GM21423 (cell line): Measurements from ENCODE around the gene KLHL22.
"Not testable (repeated sequence)": the region's sequence is repeated elsewhere in the genome, so short reads cannot be mapped to it uniquely, and the experiment has no call there.

Source experiments
- ATAC-seq: cut with Tn5 transposase; IDR thresholded peaks from one replicate; pipeline ENCODE4 v1.9.1; 2021; ENCODE audit warnings: mild to moderate bottlenecking, moderate library complexity; ENCODE audit not compliant: unreplicated experiment

Gene KLHL22

GRCh38 chr22:20524004-20524481 is 28.4 kb upstream of the KLHL22 start:
- no peak for ATAC-seq

- no peak for ATAC-seq
Observed at GRCh38 chr22:20523086-20523983, 27.7 kb upstream of the KLHL22 start.

- no peak for ATAC-seq
Observed at GRCh38 chr22:20522134-20523004, 26.8 kb upstream of the KLHL22 start.

- no peak for ATAC-seq
Observed at GRCh38 chr22:20520093-20520511, 24.5 kb upstream of the KLHL22 start.

DNA sequence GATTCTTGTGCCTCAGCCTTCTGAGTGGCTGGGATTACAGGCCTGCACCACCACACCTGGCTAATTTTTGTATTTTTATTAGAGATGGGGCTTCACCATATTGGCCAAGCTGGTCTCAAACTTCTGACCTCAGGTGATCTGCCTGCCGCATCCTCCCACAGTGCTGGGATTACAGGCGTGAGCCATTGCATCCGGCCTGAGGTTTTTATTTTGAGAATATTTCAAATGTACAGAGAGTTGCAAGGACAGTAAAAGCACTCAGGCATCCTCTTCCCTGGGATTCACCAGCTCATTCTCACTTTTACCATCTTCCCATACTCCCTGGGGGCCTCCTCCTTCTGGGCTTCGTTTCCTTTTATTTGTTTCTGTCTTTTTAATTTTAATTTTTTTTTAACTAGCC is 24.0 kb upstream of the KLHL22 start:
- no peak for ATAC-seq

DNA sequence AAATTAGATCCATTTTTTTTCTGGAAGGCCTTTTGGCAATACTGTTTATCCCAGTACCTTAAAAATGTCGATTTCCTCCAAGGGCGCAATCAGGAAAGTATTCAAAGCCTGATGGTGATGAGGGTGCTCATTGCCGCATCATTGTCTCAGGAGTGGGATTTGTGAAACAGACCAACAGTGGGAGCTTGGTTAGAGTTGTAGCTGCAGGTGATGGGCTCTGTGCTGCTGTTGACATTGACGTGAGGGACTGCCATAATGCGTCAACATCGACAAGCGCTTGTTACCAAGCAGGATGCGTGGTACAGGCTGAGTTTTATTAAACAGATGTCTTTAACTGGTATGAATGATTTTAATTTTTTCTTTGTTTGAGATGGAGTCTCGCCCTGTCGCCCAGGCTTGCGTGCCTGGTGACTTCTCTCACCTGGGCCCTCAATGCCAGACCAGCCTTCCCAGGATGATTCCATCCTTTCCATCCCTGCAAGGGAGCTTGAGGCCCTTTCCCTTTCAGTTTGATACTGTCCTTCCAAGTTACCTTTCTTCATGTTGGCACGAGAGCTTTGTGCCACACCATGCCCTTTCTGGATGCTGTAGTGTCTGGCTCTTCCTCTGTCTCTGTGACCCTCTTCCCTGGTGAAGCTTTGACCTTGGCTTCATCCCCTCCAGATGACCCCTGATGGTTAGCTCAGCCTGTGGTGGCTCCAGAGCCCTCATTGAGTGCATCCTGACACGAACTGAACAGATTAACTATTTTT is 22.4 kb upstream of the KLHL22 start:
- ATAC-seq = no peak

GRCh38 chr22:20517422-20517821 is 21.8 kb upstream of the KLHL22 start:
- ATAC-seq = no peak

DNA sequence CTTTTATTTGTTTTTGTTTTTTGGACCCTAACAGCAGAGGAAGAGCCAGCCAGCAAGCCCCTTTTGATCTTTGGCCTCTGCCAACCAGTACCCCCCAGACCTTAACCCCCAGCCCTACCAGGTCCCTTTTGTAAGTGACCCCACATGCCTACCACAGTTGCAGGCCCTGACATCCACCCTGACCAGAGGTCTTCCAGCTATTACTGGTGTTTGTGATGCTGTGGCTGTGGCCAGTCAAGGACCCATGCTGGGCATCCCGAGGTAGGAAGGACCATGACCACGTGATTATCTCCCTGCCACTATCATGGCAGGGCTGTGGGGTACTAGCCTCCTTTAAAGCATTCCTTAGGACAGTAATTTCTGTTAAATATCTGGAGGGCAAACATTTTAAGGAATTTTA is 20.8 kb upstream of the KLHL22 start:
- no peak for ATAC-seq

GRCh38 chr22:20514658-20515406 is 19.2 kb upstream of the KLHL22 start:
- no peak for ATAC-seq

DNA sequence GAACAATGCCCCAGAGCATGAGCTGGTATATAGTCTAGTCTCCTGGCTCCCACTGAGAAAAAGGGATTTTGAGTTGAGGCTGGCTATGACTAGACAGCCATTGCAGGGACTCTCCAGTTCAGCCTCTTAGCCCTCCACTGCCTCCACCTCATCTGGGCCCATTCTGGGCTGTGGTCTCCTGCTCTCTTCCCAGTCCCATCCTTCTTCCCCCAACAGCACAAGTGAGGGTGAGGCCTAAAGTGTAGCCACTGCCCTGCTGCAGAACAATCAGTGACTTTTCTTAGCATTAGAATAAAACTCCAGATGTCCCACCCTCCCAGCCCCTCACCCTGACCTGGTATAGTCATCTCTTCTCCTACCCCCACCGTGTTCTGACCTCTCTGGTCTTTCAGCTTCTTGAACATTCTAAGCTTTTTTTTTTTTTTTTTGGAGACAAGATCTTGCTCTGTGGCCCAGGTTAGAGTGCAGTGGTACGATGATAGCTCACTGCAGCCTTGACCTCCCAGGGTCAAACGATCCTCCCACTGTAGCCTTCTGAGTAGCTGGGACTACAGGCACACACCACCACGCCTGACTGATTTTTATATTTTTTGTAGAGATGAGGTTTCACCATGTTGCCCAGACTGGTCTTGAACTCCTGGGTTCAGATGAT is 16.1 kb upstream of the KLHL22 start:
- no peak for ATAC-seq

GRCh38 chr22:20510811-20511577 is 15.4 kb upstream of the KLHL22 start:
- ATAC-seq = no peak

- ATAC-seq = no peak
Observed at GRCh38 chr22:20509344-20510047, 13.9 kb upstream of the KLHL22 start.

DNA sequence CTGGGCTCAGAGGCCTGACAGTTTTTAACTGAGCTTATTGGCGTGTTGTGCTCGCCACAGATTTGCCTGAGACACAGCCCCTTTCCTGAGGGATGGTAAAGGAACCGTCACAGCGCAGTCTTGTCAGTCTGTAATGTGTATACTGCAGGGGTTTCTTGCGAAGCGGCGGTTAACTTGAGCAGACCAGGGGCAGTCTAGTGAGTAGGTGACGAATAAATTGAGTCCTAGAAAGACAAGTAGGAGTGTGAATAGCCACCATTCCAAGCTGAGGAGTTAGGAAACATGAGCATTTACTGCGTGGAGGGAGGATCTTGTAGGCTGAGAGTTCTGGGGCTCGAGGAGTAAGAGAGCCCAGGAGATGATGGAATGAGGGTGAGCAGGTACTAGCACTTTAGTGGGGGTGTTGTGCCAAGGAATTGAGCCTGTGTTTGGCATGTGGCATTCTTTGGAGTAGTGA is 13.2 kb upstream of the KLHL22 start:
- no peak for ATAC-seq

GRCh38 chr22:20508067-20508755 is 12.6 kb upstream of the KLHL22 start:
- not testable (repeated sequence) for ATAC-seq

DNA sequence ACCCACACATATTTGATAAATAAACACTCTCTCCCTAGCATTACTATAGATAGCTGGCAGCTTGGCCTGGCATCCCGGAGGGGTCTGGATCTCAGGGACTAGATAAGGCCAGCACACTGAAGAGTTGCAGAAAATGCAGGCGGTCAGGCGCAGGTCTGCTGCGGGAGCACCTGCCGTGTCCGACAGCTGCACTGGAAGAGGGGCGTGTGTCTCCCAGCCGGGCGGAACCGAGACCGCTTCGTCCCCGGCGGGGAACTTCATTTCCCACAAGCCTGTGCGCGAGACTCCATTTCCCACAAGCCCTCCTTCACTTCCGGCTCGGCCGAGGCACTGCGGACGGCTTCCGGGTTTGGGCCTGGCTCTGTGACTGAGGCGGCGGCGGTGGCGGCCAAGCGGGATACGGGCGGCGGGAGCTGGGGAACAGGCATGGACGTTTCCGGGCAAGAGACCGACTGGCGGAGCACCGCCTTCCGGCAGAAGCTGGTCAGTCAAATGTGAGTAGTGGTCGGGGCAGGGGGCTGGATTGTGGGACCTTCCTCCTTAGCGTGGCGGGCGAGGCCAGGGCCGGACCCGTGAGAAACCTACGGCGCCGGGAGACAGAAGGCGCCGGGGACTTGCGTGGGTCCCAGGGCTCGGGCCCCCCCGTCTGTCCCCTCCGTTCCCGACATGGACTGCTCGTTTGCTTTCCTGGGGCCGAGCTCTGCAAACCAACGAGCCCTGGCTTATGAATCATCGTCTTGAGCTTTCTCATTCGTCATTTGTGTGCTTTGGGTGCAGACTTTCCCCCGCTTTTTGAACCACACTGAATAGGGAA is 11.9 kb upstream of the KLHL22 start, which contains the start of gene MED15:
Gene MED15, plus strand, starts transcription at position 358 of the 814 bp plus-strand sequence. Its CDS starts 69 bp downstream, at position 427.
- ATAC-seq = peak; percentile 72

- ATAC-seq = no peak
Observed at GRCh38 chr22:20506543-20507252, 11.1 kb upstream of the KLHL22 start.
